Mammary epithelial cell (primary cell): ENCODE data around the gene NPR1.

ENCODE experiments used
- EZH2 ChIP-seq: IDR thresholded peaks from 2 replicates; pipeline ENCODE4 v1.6.1; 2012; ENCODE audit warnings: low read length, inconsistent platforms, borderline replicate concordance
- TF ChIP-seq, protein P1 (sequence below), 2 donors: IDR thresholded peaks in 1 of 2; conservative IDR thresholded peaks in 1 of 2; 2 replicates each; pipeline ENCODE4 v1.5.1; 2011 to 2012; ENCODE audit warnings: inconsistent platforms in 2 of 2, low read length in 2 of 2, mild to moderate bottlenecking in 2 of 2, control low read depth in 1 of 2, low read depth in 1 of 2; ENCODE audit not compliant: insufficient read depth in 1 of 2; ENCODE audit errors: extremely low read depth in 1 of 2

DNA sequence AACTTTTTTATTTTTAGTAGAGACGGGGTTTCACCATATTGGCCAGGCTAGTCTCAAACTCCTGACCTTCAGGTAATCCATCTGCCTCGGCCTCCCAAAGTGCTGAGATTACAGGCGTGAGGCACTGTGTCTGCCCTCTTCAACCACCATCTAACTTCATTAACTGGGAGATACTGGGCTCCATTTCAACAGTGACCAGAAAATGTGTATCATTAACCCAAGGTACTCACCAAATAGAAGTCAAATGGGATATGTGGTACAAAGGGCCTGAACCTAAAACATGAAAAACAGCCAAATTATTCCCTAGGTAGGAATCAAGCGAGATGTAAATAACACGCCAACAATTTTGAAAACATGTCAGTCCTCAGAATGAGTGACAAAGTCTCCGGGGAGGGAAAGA lies 8.9 kb upstream of the NPR1 start:
- TF ChIP-seq, protein P1, sequence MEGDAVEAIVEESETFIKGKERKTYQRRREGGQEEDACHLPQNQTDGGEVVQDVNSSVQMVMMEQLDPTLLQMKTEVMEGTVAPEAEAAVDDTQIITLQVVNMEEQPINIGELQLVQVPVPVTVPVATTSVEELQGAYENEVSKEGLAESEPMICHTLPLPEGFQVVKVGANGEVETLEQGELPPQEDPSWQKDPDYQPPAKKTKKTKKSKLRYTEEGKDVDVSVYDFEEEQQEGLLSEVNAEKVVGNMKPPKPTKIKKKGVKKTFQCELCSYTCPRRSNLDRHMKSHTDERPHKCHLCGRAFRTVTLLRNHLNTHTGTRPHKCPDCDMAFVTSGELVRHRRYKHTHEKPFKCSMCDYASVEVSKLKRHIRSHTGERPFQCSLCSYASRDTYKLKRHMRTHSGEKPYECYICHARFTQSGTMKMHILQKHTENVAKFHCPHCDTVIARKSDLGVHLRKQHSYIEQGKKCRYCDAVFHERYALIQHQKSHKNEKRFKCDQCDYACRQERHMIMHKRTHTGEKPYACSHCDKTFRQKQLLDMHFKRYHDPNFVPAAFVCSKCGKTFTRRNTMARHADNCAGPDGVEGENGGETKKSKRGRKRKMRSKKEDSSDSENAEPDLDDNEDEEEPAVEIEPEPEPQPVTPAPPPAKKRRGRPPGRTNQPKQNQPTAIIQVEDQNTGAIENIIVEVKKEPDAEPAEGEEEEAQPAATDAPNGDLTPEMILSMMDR (conservative IDR thresholded peaks at IDR 0.05 in 1 of 2, IDR thresholded peaks at IDR 0.05 in 1 of 2; ENCODE audit: extremely low read depth in 1 of 2, insufficient read depth in 1 of 2, low read depth in 1 of 2, low read length in 2 of 2), result no peak
- TF ChIP-seq EZH2, result no peak
